ENCODE measurements around the gene ZFAND2A.
A peak's percentile ranks its signal among the peaks of the same experiment; 100 is the strongest.
"Not testable (repeated sequence)": the region's sequence is repeated elsewhere in the genome, so short reads cannot be mapped to it uniquely, and the experiment has no call there.

The ZFAND2A gene

GRCh38 chr7:1169409-1170368 lies 9.7 kb upstream of the ZFAND2A start:
- H3K4me3 ChIP-seq (ENCODE audit: low read length) = peak overlapping the region; percentile 58
- TF ChIP-seq CTCF (IDR thresholded peaks at IDR 0.05; ENCODE audit: insufficient read depth, low read depth, low read length, missing control alignments) = peak; percentile 74
- peak; percentile 69 for DNase-seq (ENCODE audit: low read depth)

- no peak overlapping the region for H3K4me3 ChIP-seq (ENCODE audit: low read length)
- no peak for DNase-seq (ENCODE audit: low read depth)
Observed at GRCh38 chr7:1168422-1168821, 8.4 kb upstream of the ZFAND2A start.

GRCh38 chr7:1164436-1164835 lies 4.4 kb upstream of the ZFAND2A start:
- no peak overlapping the region for H3K4me3 ChIP-seq (ENCODE audit: low read length)
- no peak for TF ChIP-seq CTCF (IDR thresholded peaks at IDR 0.05; ENCODE audit: insufficient read depth, low read depth, low read length, missing control alignments)
- DNase-seq (ENCODE audit: low read depth) = no peak

More at GRCh38 chr7:1168422-1168821, 8.4 kb upstream of the ZFAND2A start:
- no peak for TF ChIP-seq CTCF (IDR thresholded peaks at IDR 0.05; ENCODE audit: insufficient read depth, low read depth, low read length, missing control alignments)

GRCh38 chr7:1163121-1163520 lies 3.1 kb upstream of the ZFAND2A start:
- no peak for TF ChIP-seq CTCF (IDR thresholded peaks at IDR 0.05; ENCODE audit: insufficient read depth, low read depth, low read length, missing control alignments)
- DNase-seq (ENCODE audit: low read depth) = no peak
- no peak overlapping the region for H3K4me3 ChIP-seq (ENCODE audit: low read length)

- TF ChIP-seq CTCF (IDR thresholded peaks at IDR 0.05; ENCODE audit: insufficient read depth, low read depth, low read length, missing control alignments) = no peak
- H3K4me3 ChIP-seq (ENCODE audit: low read length) = peak overlapping the region; percentile 82
- DNase-seq (ENCODE audit: low read depth) = no peak
Observed at GRCh38 chr7:1160670-1161021, 650 bp upstream of the ZFAND2A start.

GRCh38 chr7:1159231-1159630 lies 765 bp downstream of the ZFAND2A start:
- peak overlapping the region; percentile 94 for H3K4me3 ChIP-seq (ENCODE audit: low read length)
- not testable (repeated sequence) for DNase-seq (ENCODE audit: low read depth)

- DNase-seq (ENCODE audit: low read depth) = no peak
- no peak for TF ChIP-seq CTCF (IDR thresholded peaks at IDR 0.05; ENCODE audit: insufficient read depth, low read depth, low read length, missing control alignments)
- H3K4me3 ChIP-seq (ENCODE audit: low read length) = peak overlapping the region; percentile 94
Observed at GRCh38 chr7:1158203-1159126, 1.5 kb downstream of the ZFAND2A start.
